SIG-M5 treated with dmso at 0.1 percent for 504 hours (cell line): ENCODE results near the gene KDF1.

Experiments
- DNase-seq: peaks from one replicate; lab custom pipeline; 2025; ENCODE audit not compliant: unreplicated experiment; lab: John Stamatoyannopoulos, UW

KDF1 gene

DNA sequence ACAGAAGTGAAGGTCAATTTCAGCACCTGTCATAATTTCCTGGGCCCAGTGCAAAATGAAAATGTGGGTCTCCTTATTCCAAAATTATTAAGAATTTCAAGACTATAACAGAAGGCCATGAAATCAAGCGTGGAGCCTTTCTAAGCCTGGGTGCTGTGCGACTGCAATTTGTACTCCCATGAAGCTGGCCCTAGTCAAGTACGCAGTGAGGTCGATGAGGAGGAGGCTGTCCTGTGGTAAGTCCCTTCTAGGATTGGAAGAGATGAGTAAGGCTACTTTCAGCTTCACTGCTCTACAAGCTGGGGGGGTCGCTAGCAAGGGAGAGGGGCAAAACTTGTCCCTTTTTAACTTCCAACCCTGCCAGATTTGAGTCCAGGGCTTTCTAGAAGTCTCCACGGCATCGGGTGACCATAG, 39.1 kb downstream of the KDF1 start:
- no peak for DNase-seq

- DNase-seq: no peak
These were observed 44.9 kb downstream of the KDF1 start for GRCh38 chr1:26915204-26915842.

DNA sequence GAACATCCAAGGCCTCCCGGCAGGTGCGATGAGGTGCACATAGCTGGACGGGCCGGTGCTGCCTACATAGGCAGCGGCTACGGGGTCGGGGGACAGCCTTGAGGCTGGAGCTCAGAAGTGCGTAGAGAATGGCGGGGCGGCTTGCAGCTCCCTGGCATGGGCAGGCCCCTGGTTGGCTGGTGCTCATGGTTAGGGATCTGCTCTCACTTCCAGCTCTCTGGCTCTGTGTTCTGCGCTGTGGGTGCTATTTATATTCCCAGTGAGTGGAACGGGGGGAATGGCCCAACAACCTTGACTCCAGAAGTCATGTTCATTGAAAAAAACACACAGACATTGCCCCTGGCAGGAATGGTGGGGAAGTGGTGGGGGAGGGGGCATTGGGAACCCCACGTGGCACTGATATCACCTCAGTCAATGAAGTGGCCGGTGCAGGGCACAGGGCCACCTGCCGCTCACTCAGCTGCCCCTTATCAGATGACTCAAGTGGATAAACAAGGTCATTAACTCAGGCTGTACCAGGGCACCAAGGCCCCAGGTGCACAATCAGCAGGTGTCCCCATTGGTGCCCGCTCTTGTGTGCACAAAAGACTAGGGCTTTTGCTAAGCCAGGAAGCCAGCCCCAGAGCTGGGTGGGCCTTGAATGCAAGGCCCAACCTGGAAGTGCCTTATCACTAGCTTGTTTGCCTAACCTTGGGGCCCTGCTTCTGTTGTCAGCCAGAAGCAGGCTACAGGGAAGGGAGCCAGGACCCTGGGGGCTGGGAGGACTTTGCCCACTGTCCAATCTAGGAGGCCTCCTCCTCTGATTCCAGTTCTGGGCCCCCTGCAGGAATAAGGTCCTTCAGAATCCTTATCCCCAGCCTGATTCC, 46.3 kb downstream of the KDF1 start, which contains the start of gene NR0B2:
TSS of gene NR0B2 (minus strand) at position 222 of the 866 bp plus-strand sequence. CDS start at position 187, 35 bp downstream.
- DNase-seq: no peak

DNA sequence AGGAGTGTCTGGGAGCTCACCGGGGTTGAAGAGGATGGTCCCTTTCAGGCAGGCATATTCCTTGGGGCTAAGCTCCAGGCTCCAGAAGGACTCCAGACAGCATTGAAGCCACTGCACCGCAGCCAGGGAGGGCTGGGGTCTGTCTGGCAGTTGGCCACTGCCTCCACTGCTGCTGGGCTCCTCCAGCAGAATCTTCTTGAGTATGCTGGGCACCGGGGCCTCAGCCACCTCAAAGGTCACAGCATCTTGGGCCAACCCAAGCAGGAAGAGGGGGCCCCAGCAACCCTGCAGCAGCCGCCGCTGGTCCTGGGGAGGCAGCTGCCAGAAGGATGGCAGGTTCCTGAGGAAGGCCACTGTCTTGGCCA, 46.9 kb downstream of the KDF1 start:
- DNase-seq: no peak

DNA sequence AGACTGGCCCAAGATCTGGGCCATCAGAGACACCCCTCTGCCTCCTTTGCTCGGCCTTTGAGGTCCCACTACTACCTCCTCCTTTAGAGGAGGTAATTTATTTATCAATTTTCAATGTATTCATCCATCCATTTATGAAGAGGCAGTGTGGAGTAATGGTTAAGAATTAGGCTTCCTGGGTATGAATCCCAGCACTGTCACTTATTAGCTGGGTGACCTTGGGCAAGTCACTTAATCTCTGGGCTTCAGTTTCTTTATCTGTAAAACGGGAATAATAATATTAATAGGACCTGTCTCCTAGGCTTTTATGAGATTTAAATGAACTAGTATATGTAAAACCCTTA, 48.1 kb downstream of the KDF1 start:
- DNase-seq: no peak

DNA sequence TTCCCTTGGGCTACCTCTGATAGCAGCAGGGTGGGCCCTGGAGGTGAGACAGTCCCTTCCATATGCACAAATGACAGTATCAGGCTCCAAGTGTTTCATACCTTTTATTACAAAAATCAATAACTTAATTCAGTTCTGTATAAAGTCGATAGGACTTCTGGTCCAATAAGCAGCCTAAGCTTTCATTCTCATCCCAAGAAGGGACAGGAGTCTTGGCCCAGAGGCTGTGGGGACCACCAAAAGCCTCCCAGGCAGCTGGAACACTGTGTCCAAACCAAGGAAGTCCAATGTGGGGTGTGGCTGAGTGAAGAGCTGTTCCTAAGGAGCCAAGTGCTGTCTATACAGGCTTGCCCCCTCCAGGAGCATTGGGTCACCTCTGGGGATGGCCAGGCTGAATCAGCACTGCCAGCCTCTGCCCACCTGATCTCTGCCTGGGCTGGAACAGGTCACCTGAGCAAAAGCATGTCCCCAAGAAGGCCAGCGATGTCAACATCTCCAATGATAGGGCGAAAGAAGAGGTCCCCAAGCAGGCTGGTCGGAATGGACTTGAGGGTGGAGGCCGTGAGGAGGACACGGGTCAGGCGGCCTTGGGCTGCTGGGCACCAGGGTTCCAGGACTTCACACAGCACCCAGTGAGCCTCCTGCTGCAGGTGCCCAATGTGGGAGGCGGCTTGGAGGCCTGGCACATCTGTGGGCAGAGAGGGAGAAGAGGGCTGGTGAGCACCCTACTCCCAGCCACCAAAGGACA, 48.7 kb downstream of the KDF1 start:
- DNase-seq: no peak

DNA sequence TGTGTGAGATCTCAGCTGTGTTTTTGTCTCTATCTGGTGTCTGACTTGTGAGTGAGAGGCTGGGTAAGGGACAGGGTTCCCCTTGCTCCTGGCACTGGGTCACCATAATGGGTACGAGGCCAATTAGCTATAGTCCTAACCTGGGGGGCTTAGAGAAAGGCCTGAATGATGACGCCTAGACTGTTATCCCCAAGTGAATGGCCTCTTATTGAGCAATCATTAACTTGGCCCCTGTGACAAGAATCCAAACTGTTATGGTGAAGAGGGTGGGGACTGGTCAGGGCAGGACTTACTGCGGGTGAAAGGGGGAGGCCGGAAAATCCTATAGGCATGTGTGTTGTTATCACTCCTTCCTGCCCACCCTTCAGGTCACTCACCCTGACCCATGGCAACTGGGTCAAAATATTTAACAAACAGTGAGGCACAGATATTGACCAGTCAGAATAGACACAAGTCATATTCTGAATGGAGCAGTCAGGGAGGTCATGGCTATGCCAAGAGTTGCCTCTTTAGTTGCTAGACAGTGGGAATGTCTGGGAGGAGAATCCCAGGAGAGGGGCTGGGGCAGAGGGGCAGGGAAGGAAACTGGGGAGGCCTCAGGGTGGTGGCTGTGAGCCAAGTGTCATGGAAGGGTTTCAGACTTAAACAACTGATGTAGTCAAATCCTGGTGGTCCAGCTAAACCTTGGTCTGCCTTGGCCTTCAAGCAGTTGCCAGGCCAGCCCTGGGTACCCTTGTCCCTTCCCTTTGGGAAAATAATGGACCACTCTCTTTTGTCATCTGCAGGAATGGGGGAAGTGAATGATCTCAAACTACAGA, 49.7 kb downstream of the KDF1 start:
- no peak for DNase-seq

DNA sequence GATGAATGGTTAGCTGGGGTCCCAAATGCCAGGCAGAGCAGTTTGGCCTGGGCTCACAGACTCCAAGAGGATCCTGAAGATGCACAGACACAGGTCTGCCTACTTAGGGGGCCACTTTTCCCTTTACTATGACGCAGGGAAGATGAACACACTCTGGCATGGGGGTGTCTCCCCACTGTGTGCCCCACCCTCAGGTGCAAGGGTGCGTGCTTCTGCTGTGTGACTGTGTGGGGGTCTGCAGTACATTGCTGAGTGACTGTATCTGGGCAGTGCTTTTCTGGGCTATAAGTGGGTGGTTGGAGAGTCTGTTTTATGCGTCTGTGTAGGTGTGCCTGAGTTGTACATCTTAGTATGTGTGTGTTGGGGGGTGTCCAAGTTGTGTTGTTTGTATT, 50.3 kb downstream of the KDF1 start:
- no peak for DNase-seq

DNA sequence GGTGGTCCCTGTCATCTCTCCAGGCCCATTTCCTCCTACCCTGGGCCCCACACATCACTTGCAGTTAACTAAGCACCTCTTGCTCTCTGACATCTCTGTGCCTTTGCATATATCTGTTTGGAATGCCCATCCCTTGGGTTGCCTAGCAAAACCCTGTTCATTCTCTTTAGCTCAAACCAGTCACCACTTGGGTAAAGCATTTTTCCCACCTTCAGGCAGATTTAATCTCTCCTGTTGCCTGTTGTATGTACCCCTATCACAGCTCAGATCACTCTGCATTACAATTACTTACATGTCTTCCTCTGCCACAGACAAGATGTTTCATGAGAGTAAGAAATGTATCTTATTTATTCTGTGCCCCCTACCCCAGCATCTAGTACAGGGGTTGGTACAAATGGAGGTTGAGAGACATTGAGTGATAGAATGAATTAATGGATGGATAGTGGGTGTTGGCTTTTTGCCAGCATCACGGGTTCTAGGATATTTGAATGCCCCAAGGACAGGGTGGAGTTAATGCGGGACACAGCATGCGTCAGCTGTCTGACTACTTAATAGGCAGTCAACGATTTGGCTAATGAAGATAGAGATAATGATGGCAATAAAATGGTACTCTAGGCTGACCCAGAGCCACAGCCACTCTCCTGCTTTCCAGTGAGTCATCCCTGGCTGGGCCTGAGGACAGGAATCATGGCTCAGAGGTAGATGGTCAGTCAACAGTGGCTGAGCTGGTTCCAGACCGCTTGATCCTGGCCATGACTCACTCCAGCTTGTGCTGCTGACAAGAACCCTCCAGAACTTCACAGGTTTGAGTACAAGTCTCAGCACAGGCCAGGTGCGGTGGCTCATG, 53.0 kb downstream of the KDF1 start:
- DNase-seq: no peak

DNA sequence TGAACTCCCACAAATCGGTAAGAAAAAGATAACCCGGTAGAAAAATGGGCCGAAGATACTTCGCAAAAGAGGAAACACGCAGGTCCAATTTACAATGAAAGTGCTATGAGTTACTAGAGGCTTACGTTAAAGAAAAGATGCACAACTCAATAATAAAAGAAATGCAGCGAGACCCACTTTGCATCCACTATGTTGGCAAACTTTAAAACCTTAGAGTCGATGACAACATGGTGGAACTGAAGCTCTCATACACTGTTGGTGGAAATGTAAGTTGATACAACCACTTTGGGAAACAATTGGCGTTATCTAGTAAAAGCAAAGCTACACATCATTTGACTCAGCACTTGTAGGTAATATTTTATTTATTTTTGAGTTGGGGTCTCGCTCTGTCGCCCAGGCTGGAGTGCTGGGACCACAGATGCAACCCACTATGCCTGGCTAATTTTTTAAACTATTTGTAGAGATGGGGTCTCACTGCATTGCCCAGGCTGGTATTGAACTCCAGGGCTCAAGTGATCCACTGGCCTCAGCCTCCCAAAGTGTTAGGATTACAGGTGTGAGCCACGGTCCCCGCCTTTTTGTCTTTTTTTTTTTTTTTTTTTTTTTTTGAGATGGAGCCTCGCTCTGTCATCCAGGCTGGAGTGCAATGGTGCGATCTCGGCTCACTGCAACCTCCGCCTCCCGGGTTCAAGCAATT, 59.3 kb downstream of the KDF1 start:
- no peak for DNase-seq

GRCh38 chr1:26900001-26900814, 60.1 kb downstream of the KDF1 start, which contains the start of gene GPATCH3:
Gene GPATCH3 (minus strand): TSS chr1:26900467. CDS start chr1:26900442, 25 bp downstream.
- peak; percentile 76 for DNase-seq
